HepG2 (cell line): ENCODE data around the gene DVL3. TPM values are rescaled to one million over a fixed set of nuclear protein-coding genes. Genes with fewer than 3 reads are reported as not detected.

Experiments
- CBX1 ChIP-seq: IDR thresholded peaks from one replicate; pipeline ENCODE4 v1.6.1; 2016; ENCODE audit warnings: antibody characterized with exemption, low read depth
- ETV6 ChIP-seq: sonication (generic); formaldehyde crosslinking; conservative IDR thresholded peaks from 2 replicates; pipeline ENCODE4 v1.4.0; 2020; ENCODE audit warnings: missing genetic modification reagents
- FOXC1 ChIP-seq: sonication (generic); formaldehyde crosslinking; IDR thresholded peaks from 2 replicates; pipeline ENCODE4 v1.8.0; 2022; ENCODE audit warnings: mild to moderate bottlenecking, missing genetic modification reagents, borderline replicate concordance
- GZF1 ChIP-seq: sonication (generic); formaldehyde crosslinking; IDR thresholded peaks from 2 replicates; pipeline ENCODE4 v1.5.1; 2020; ENCODE audit warnings: mild to moderate bottlenecking, missing genetic modification reagents
- HDAC1 ChIP-seq: sonication (generic); formaldehyde crosslinking; IDR thresholded peaks from 2 replicates; pipeline ENCODE4 v1.5.1; 2020; ENCODE audit warnings: mild to moderate bottlenecking, missing genetic modification reagents
- HMGA1 ChIP-seq: sonication (generic); formaldehyde crosslinking; conservative IDR thresholded peaks from 2 replicates; pipeline ENCODE4 v1.4.0; 2020; ENCODE audit warnings: missing genetic modification reagents
- HNF4G ChIP-seq, 2 experiments: sonication (generic) in 1 of 2; formaldehyde crosslinking in 1 of 2; IDR thresholded peaks; 2 replicates each; pipeline versions ENCODE4 v1.4.0 to v1.6.1; 2011 to 2020; ENCODE audit warnings: borderline replicate concordance in 2 of 2, low read depth in 2 of 2, mild to moderate bottlenecking in 2 of 2, low read length in 1 of 2, missing genetic modification reagents in 1 of 2, moderate library complexity in 1 of 2
- KDM3A ChIP-seq: IDR thresholded peaks from 2 replicates; pipeline ENCODE4 v1.6.1; 2018; ENCODE audit warnings: low read depth, missing compliant biosample characterization
- MED8 ChIP-seq: sonication (generic); formaldehyde crosslinking; IDR thresholded peaks from 2 replicates; pipeline ENCODE4 v1.8.1; 2023; ENCODE audit warnings: mild to moderate bottlenecking, missing genetic modification reagents; ENCODE audit not compliant: insufficient replicate concordance
- NFYC ChIP-seq: IDR thresholded peaks from 2 replicates; pipeline ENCODE4 v1.6.1; 2016; ENCODE audit warnings: missing genetic modification reagents, missing compliant biosample characterization
- PHF20 ChIP-seq: sonication (generic); formaldehyde crosslinking; IDR thresholded peaks from 2 replicates; pipeline ENCODE4 v1.5.0; 2020; ENCODE audit warnings: mild to moderate bottlenecking, missing genetic modification reagents
- RFXAP ChIP-seq: sonication (generic); formaldehyde crosslinking; IDR thresholded peaks from 2 replicates; pipeline ENCODE4 v1.4.0; 2020; ENCODE audit warnings: missing genetic modification reagents, borderline replicate concordance
- SMAD3 ChIP-seq: sonication (generic); formaldehyde crosslinking; IDR thresholded peaks from 2 replicates; pipeline ENCODE4 v1.4.0; 2020; ENCODE audit warnings: missing genetic modification reagents
- SRSF9 ChIP-seq: fragments of 200-400 bp; formaldehyde crosslinking; IDR thresholded peaks from 2 replicates; pipeline ENCODE4 v1.6.1; 2018; ENCODE audit warnings: borderline replicate concordance, mild to moderate bottlenecking, low read depth, low read length; ENCODE audit not compliant: insufficient read depth, poor library complexity, severe bottlenecking
- TAF15 ChIP-seq: fragments of 200-400 bp; formaldehyde crosslinking; IDR thresholded peaks from one replicate; pipeline ENCODE4 v1.6.1; 2018; ENCODE audit warnings: mild to moderate bottlenecking, low read depth, low read length; ENCODE audit not compliant: poor library complexity, severe bottlenecking
- YY1 ChIP-seq: IDR thresholded peaks from 2 replicates; pipeline ENCODE4 v1.6.1; 2011; ENCODE audit warnings: low read length, low read depth, moderate library complexity, mild to moderate bottlenecking; ENCODE audit not compliant: insufficient read depth, insufficient replicate concordance
- ZBTB7A ChIP-seq: sonication (generic); formaldehyde crosslinking; IDR thresholded peaks from 2 replicates; pipeline ENCODE4 v1.8.0; 2022; ENCODE audit warnings: mild to moderate bottlenecking, missing genetic modification reagents
- ZEB1 ChIP-seq: IDR thresholded peaks from 2 replicates; pipeline ENCODE4 v1.6.1; 2012; ENCODE audit warnings: mild to moderate bottlenecking, low read depth, inconsistent platforms; ENCODE audit not compliant: insufficient replicate concordance
- ZIK1 ChIP-seq: sonication (generic); formaldehyde crosslinking; IDR thresholded peaks from 2 replicates; pipeline ENCODE4 v1.5.0; 2020; ENCODE audit warnings: mild to moderate bottlenecking, low read depth, missing genetic modification reagents, borderline replicate concordance
- ZNF12 ChIP-seq: sonication (generic); formaldehyde crosslinking; IDR thresholded peaks from 2 replicates; pipeline ENCODE4 v1.5.0; 2020; ENCODE audit warnings: missing genetic modification reagents
- ZNF207 ChIP-seq: fragments of 450-650 bp; IDR thresholded peaks from 2 replicates; pipeline ENCODE4 v1.6.1; 2016; ENCODE audit warnings: antibody characterized with exemption, borderline replicate concordance
- ZNF44 ChIP-seq: sonication (generic); formaldehyde crosslinking; IDR thresholded peaks from 2 replicates; pipeline ENCODE4 v1.5.1; 2020; ENCODE audit warnings: mild to moderate bottlenecking, missing genetic modification reagents
- ZNF460 ChIP-seq: sonication (generic); formaldehyde crosslinking; IDR thresholded peaks from 2 replicates; pipeline ENCODE4 v1.5.1; 2020; ENCODE audit warnings: missing genetic modification reagents, mild to moderate bottlenecking, borderline replicate concordance
- ZNF720 ChIP-seq: sonication (generic); formaldehyde crosslinking; IDR thresholded peaks from 2 replicates; pipeline ENCODE4 v1.4.0; 2020; ENCODE audit warnings: missing genetic modification reagents
- ZNF747 ChIP-seq: sonication (generic); formaldehyde crosslinking; IDR thresholded peaks from 2 replicates; pipeline ENCODE4 v1.8.1; 2023; ENCODE audit warnings: missing genetic modification reagents, mild to moderate bottlenecking, borderline replicate concordance
- ZSCAN12 ChIP-seq: sonication (generic); formaldehyde crosslinking; IDR thresholded peaks from 2 replicates; pipeline ENCODE4 v1.9.0; 2021; ENCODE audit warnings: mild to moderate bottlenecking, missing genetic modification reagents
- polyA plus RNA-seq, 8 experiments: library from polyadenylated mRNA; depleted of rRNA in 3 of 8; stranded (reverse) in 7 of 8; unstranded in 1 of 8; fragments of >200 nt; fragmentation: Illumina TruSeq in 4 of 8; extraction: Trizol in 4 of 8; gene quantifications; 2 replicates each; pipeline versions ENCODE4 v1.2.1 to v1.2.3, GENCODE V29; 2011 to 2016; ENCODE audit warnings: low read depth in 4 of 8, missing spikeins in 1 of 8, mixed read lengths in 1 of 8; ENCODE audit not compliant: insufficient read depth in 1 of 8
- total RNA-seq, 5 experiments: library from RNA; depleted of rRNA; stranded (reverse); fragments of >200 nt; fragmentation: Illumina TruSeq; extraction: Trizol; gene quantifications; 2 replicates each; pipeline ENCODE4 v1.2.3, GENCODE V29; 2016; ENCODE audit warnings: low read depth in 1 of 5

The DVL3 gene
- total and polyA plus RNA-seq, 2 of the 13 experiments (the other 11 are each of a cell fraction or from before 2014, with no cell fraction given), result 29.0 to 36.1 TPM

GRCh38 chr3:184135149-184135910 is 19.8 kb upstream of the DVL3 start, which contains the start of gene EIF2B5 (continued):
- TF ChIP-seq SMAD3 (peak; percentile 64; the same call in 1 of the 2 replicates), GZF1 (peak; percentile 78; the same call in 1 of the 2 replicates), YY1 (peak; percentile 98), ZIK1 (CRISPR knock-in tag) (peak; percentile 75; the same call in 1 of the 2 replicates), ZNF747 (CRISPR knock-in tag) (peak; percentile 80), CBX1 (peak; percentile 41), TAF15 (no peak), SRSF9 (no peak), HNF4G (IDR thresholded peaks at IDR 0.05; ENCODE audit: borderline replicate concordance, low read depth, low read length) (no peak; the same call in 1 of the 2 replicates), HNF4G (CRISPR knock-in tag; IDR thresholded peaks at IDR 0.05; ENCODE audit: borderline replicate concordance, low read depth) (no peak; the same call in 1 of the 2 replicates), FOXC1 (CRISPR knock-in tag) (peak; percentile 81), RFXAP (CRISPR knock-in tag) (no peak), MED8 (peak; percentile 88), KDM3A (CRISPR knock-in tag) (peak; percentile 45; the same call in 1 of the 2 replicates), ZNF207 (no peak), ZNF12 (CRISPR knock-in tag) (no peak; the same call in 1 of the 2 replicates), ZNF720 (CRISPR knock-in tag) (no peak), PHF20 (CRISPR knock-in tag) (peak; percentile 96), ZNF460 (CRISPR knock-in tag) (no peak), ETV6 (CRISPR knock-in tag) (peak; percentile 87), ZSCAN12 (no peak), ZBTB7A (no peak), HMGA1 (CRISPR knock-in tag) (no peak), HDAC1 (CRISPR knock-in tag) (peak; percentile 94), ZEB1 (peak; percentile 51), NFYC (CRISPR knock-in tag) (no peak), ZNF44 (CRISPR knock-in tag) (no peak; the same call in 1 of the 2 replicates)
